GM18868 (cell line): Measurements from ENCODE around the gene ABHD2.

Experiments
- ATAC-seq: cut with Tn5 transposase; IDR thresholded peaks from one replicate; pipeline ENCODE4 v1.9.1; 2021; ENCODE audit warnings: mild to moderate bottlenecking, moderate library complexity; ENCODE audit not compliant: unreplicated experiment

ABHD2 gene

GRCh38 chr15:89186803-89187202 is 98.5 kb downstream of the ABHD2 start:
- ATAC-seq, result no peak

DNA sequence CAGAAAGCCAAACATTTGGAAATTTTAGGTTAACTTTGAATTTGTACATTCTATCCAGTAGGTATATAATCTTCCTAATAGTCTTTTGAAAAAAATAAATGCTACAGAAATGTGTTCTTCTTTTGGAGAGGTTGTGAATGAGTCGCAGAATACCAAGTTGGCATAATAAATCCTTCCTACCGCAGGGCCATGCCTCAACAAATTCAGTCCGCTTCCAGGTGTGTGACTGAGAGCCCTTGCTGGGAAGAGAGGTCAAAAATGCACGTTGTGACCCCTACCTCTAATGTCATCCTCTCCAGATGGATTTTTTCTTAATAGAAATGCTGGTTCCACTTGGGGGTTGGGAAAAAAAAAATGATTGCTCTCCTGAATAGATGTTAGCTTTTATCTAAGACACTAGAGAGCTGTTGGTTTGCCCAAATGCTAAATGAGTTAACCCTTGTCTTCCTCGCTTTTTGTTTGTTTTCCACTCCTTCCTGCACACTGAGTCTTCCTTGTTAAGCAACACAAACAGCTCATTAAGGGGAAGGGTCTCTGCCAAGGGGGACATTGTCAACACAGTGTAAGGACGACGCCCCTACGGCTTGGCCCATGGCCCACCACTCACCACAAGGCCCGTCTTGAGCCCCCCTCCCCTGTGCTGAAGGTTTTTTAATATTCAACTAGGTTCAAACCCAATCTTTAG is 99.2 kb downstream of the ABHD2 start:
- ATAC-seq, result no peak

- no peak for ATAC-seq
Measured at GRCh38 chr15:89187986-89188514, 99.8 kb downstream of the ABHD2 start.

GRCh38 chr15:89192136-89192535 is 103.9 kb downstream of the ABHD2 start:
- no peak for ATAC-seq

GRCh38 chr15:89192766-89193165 is 104.5 kb downstream of the ABHD2 start:
- ATAC-seq, result no peak

- no peak for ATAC-seq
Measured at GRCh38 chr15:89194608-89195007, 106.4 kb downstream of the ABHD2 start.

- no peak for ATAC-seq
Measured at GRCh38 chr15:89195836-89196235, 107.6 kb downstream of the ABHD2 start.

DNA sequence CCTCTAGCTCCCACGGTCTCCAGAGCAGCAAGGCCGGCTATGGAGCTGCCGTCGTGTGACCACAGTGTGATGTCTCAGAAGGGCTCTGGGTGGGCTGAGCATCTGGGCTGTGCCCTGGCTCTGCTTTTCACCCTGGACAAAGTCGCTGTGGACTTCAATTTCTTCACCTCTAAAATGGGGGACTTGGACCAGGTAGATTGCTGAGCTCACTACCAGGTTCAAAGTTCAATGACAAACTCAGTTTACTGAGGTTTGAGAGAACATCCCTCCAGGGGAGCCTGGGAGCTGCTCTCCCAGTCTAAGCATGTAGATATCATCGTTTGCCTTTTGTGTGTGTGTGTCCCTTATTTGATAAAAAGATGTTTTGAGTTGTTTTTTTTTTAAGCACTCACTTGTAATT is 108.0 kb downstream of the ABHD2 start:
- no peak for ATAC-seq

DNA sequence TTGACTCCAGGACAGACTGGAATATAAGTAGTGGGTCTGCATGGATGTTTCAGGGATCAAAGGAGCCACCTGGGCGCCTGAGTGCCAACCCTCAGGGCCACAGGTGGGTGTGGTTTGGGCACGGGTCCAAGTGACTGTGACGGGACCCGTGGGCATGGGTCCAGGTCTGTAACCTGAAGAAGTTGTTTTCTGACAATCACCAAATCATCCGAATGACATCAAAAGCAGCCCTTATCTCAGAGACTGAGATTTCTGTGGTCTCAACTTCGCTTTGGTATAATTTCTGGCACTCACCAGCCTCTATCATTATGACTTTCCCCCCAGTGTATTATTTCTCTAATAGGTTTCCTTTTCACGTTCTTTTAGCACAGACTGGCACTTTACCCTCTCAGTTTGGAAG is 108.7 kb downstream of the ABHD2 start:
- no peak for ATAC-seq

- no peak for ATAC-seq
Measured at GRCh38 chr15:89197503-89197971, 109.3 kb downstream of the ABHD2 start.

- no peak for ATAC-seq
Measured at GRCh38 chr15:89198196-89198595, 109.9 kb downstream of the ABHD2 start.

- no peak for ATAC-seq
Measured at GRCh38 chr15:89198934-89199333, 110.7 kb downstream of the ABHD2 start.

GRCh38 chr15:89199746-89200145 is 111.5 kb downstream of the ABHD2 start:
- no peak for ATAC-seq

DNA sequence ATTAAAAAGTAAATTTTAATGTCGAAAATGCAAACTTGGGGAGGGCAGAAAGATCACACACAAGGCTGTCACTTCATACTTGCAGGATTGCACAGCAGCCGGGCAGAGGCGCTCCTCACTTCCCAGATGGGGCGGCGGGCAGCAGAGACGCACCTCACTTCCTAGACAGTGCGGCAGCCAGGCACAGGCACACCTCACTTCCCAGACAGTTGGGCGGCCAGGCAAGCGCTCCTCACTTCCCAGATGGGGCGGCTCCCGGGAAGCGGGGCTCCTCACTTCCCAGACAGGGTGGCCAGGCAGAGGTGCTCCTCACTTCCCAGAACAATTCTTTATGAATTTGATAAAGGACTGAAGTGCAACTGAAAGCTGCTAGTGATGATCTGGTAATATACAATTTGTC is 111.9 kb downstream of the ABHD2 start:
- ATAC-seq, result no peak

GRCh38 chr15:89201465-89202005 is 113.3 kb downstream of the ABHD2 start:
- ATAC-seq, result no peak

- ATAC-seq, result no peak
Measured at GRCh38 chr15:89203705-89204273, 115.5 kb downstream of the ABHD2 start.

DNA sequence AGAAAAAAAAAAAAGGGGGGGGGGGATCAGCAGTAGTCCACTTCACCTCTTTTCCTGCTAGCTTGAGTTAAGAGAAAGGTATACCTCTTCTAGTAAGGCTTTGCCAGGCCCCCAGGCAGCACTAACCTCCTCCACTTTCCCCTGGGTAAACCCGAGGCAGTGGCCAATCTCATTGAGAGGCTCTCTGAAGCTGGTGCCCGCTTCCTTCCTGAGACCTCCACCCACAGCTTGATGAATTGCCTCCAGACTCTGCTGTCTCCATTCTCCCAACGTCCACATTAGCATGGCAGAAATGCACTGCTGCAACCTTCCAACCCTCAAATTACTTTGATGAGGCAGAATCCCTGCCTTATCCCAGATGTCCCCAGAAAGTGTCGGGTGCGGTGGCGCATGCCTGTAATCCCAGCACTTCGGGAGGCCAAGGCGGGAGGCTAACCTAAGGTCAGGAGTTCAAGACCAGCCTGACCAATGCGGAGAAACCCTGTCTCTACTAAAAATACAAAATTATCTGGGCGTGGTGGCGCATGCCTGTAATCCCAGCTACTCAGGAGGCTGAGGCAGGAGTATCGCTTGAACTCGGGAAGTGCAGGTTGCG is 117.8 kb downstream of the ABHD2 start:
- no peak for ATAC-seq

- peak; percentile 81 for ATAC-seq
Measured at GRCh38 chr15:89206908-89207331, 118.7 kb downstream of the ABHD2 start.

DNA sequence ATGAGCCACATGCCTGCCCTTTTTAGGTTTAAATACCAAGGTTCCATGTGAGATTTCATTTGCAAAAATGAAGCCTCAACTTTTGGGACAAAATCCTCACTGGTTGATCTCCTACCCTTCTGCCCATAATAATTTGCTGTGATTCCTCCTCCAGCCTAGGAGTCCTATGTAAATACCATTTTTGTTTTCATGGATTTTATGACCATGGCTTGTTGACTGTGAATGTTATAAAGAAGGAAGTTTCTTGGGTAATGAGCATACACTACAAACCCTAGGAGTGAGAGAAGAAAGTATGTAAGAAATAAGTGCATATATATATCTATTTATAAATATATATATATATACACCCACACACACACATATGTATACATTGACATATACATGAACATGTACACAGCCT is 120.0 kb downstream of the ABHD2 start:
- ATAC-seq, result no peak

DNA sequence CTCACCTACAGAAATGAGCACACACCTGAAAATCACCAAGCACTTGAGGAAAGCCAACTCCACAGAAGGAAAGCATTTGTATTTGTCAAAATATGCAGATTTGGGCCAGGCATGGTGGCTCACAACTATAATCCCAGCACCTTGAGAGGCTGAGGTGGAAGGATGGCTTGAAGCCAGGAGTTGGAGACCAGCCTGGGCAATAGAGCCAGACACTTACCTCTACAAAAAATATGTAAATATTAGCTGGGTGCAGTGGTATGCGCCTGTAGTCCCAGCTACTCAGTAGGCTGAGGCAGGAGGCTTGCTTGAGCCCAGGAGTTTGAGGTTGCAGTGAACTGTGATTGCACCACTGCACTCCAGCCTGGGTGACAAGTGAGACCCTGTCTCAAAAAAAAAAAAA is 120.8 kb downstream of the ABHD2 start:
- no peak for ATAC-seq

DNA sequence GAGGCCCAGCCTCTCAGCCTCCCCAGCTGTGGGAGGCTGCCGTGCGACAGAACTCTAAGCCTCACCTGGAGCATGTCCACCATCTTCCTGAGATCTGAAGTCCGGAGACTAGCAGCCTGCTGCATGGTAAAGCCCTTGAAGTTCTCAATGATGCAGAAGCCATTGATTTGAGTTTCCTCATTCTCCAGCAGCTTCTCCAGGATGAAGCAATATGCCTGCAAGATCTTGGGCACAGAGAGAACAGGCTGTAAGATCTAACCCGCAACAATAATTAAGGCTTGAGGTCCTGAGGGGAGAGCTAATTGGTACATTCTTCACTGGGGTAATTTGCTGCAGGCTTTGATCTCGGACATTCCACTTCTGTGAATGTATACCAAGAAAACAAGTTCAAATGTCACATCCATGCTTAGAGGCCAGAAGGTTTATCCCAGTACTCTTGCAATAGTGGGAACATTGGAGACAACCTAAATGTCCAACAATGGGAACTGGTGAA is 123.5 kb downstream of the ABHD2 start:
- ATAC-seq, result no peak

GRCh38 chr15:89215627-89216026 is 127.4 kb downstream of the ABHD2 start:
- no peak for ATAC-seq
